GM12878 (cell line): ENCODE measurements around the gene ADAR. TPM values are rescaled to one million over a fixed set of nuclear protein-coding genes. Genes with fewer than 3 reads are reported as not detected.
A peak's percentile ranks its signal among the peaks of the same experiment; 100 is the strongest.

Experiments
- CBX5 ChIP-seq: sonication (generic); IDR thresholded peaks from 2 replicates; pipeline ENCODE4 v1.6.1; 2016; ENCODE audit warnings: low read depth, moderate library complexity, mild to moderate bottlenecking, inconsistent platforms
- IKZF1 ChIP-seq: fragments of 450-650 bp; conservative IDR thresholded peaks from 2 replicates; pipeline ENCODE4 v1.6.1; 2017; ENCODE audit warnings: antibody characterized with exemption, mild to moderate bottlenecking
- KAT2A ChIP-seq: conservative IDR thresholded peaks from 2 replicates; pipeline ENCODE4 v1.6.1; 2011; ENCODE audit warnings: low read depth, low read length; ENCODE audit not compliant: control insufficient read depth
- MLLT1 ChIP-seq: fragments of 450-650 bp; IDR thresholded peaks from 2 replicates; pipeline ENCODE4 v1.6.1; 2016; ENCODE audit warnings: mild to moderate bottlenecking
- MTA3 ChIP-seq: IDR thresholded peaks from 2 replicates; pipeline ENCODE4 v1.6.1; 2012; ENCODE audit warnings: low read length, inconsistent platforms, borderline replicate concordance
- NFIC ChIP-seq: IDR thresholded peaks from 2 replicates; pipeline ENCODE4 v1.6.1; 2012; ENCODE audit warnings: low read depth, mild to moderate bottlenecking, inconsistent platforms, low read length, moderate library complexity
- NFYB ChIP-seq: IDR thresholded peaks from 2 replicates; pipeline ENCODE4 v1.6.1; 2011; ENCODE audit warnings: low read depth, mild to moderate bottlenecking, low read length, improper control_type of control experiment, moderate library complexity; ENCODE audit not compliant: insufficient read depth
- POLR2A ChIP-seq: IDR thresholded peaks from 2 replicates; pipeline ENCODE4 v1.6.1; 2011; ENCODE audit warnings: low read depth, mild to moderate bottlenecking, low read length
- RELB ChIP-seq: fragments of 450-650 bp; IDR thresholded peaks from 2 replicates; pipeline ENCODE4 v1.6.1; 2017; ENCODE audit warnings: low read depth, mild to moderate bottlenecking, moderate library complexity
- SMC3 ChIP-seq: IDR thresholded peaks from 2 replicates; pipeline ENCODE4 v1.6.1; 2011; ENCODE audit warnings: low read length, improper control_type of control experiment, borderline replicate concordance
- TARDBP ChIP-seq: IDR thresholded peaks from 2 replicates; pipeline ENCODE4 v1.6.1; 2016; ENCODE audit warnings: borderline replicate concordance
- TBL1XR1 ChIP-seq: IDR thresholded peaks from 2 replicates; pipeline ENCODE4 v1.6.1; 2012; ENCODE audit warnings: low read depth, low read length, improper control_type of control experiment
- ZNF207 ChIP-seq: fragments of 450-650 bp; IDR thresholded peaks from 2 replicates; pipeline ENCODE4 v1.6.1; 2014; ENCODE audit warnings: antibody characterized with exemption, mild to moderate bottlenecking, borderline replicate concordance
- polyA plus RNA-seq, 11 experiments: library from polyadenylated mRNA; depleted of rRNA in 4 of 11; unstranded in 6 of 11; stranded (reverse) in 5 of 11; fragments of >200 nt; fragmentation: Nextera tagmentation in 4 of 11; fragmentation: Illumina TruSeq in 1 of 11; extraction: Ambion mirVana in 4 of 11; extraction: Trizol in 1 of 11; gene quantifications; 1 replicate in 1 of 11; 2 replicates in 10 of 11; pipeline versions ENCODE4 v1.2.1 to v1.2.3, GENCODE V29; 2011 to 2016; ENCODE audit warnings: inconsistent platforms in 2 of 11, missing spikeins in 2 of 11, low read depth in 1 of 11
- total RNA-seq, 4 experiments: library from RNA; depleted of rRNA in 3 of 4; stranded (reverse); fragments of >200 nt in 3 of 4; fragmentation: Illumina TruSeq in 1 of 4; extraction: Trizol in 1 of 4; gene quantifications; 2 replicates each; pipeline versions ENCODE4 v1.2.1 to v1.2.3, GENCODE V29; 2013 to 2021
- TF ChIP-seq, protein P1 (sequence below): fragments of 450-650 bp; IDR thresholded peaks from 2 replicates; pipeline ENCODE4 v1.6.1; 2017; ENCODE audit warnings: mild to moderate bottlenecking, moderate library complexity
- TF ChIP-seq, protein P2 (sequence below): fragments of 450-650 bp; IDR thresholded peaks from 2 replicates; pipeline ENCODE4 v1.6.1; 2017; ENCODE audit warnings: mild to moderate bottlenecking, moderate library complexity

Gene ADAR
- total and polyA plus RNA-seq, 10 of the 15 experiments (the other 5 are each of a cell fraction or from before 2014, with no cell fraction given) = 55.5 to 413 (median 176) TPM

DNA sequence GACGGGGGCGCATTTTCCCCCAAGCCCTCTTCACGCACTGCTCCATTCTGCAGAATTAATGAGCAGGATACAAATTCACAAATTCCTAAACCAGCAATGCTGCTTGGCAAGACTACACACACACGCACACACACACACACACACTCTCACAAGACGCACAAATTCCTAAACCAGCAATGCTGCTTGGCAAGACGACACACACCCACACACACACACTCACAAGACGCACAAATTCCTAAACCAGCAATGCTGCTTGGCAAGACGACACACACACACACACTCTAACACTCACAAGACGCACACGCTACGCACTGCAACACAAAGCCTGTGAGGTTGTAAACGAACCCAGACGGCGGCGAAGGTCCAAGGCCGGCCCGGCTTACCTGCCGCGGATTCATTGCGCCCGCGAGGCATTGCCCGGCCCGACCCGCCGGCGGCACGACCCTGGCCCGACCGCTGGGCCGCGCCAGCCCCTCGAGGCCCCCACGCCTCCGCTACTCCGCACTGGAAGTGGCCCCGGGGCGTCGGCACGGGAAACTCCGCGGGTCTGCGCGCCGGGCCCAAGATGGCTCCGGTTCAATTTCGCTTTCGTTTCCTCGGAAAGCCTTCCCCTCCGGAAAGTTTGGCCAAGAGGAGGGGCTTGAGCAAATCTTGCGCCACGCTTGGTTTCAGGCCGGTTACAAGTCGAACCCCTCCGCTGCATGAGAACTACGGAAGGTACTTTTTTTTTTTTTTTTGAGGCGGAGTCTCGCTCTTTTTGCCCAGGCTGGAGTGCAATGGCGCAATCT is at the start of gene ADAR (continued):
- TF ChIP-seq RELB (0 out of 2 replicates have a peak, but pooled peaks have one; percentile 21), NFYB (no peak), NFIC (0 out of 2 replicates have a peak, but pooled peaks have one; percentile 60), IKZF1 (peak; percentile 85), ZNF207 (peak; percentile 94), KAT2A (no peak), MTA3 (peak; percentile 42; the same call in 1 of the 2 replicates), CBX5 (peak; percentile 87), TBL1XR1 (no peak; the same call in 1 of the 2 replicates), SMC3 (no peak), POLR2A (peak; percentile 84), MLLT1 (peak; percentile 26), TARDBP (peak; percentile 85; the same call in 1 of the 2 replicates)
- TF ChIP-seq, protein P1, sequence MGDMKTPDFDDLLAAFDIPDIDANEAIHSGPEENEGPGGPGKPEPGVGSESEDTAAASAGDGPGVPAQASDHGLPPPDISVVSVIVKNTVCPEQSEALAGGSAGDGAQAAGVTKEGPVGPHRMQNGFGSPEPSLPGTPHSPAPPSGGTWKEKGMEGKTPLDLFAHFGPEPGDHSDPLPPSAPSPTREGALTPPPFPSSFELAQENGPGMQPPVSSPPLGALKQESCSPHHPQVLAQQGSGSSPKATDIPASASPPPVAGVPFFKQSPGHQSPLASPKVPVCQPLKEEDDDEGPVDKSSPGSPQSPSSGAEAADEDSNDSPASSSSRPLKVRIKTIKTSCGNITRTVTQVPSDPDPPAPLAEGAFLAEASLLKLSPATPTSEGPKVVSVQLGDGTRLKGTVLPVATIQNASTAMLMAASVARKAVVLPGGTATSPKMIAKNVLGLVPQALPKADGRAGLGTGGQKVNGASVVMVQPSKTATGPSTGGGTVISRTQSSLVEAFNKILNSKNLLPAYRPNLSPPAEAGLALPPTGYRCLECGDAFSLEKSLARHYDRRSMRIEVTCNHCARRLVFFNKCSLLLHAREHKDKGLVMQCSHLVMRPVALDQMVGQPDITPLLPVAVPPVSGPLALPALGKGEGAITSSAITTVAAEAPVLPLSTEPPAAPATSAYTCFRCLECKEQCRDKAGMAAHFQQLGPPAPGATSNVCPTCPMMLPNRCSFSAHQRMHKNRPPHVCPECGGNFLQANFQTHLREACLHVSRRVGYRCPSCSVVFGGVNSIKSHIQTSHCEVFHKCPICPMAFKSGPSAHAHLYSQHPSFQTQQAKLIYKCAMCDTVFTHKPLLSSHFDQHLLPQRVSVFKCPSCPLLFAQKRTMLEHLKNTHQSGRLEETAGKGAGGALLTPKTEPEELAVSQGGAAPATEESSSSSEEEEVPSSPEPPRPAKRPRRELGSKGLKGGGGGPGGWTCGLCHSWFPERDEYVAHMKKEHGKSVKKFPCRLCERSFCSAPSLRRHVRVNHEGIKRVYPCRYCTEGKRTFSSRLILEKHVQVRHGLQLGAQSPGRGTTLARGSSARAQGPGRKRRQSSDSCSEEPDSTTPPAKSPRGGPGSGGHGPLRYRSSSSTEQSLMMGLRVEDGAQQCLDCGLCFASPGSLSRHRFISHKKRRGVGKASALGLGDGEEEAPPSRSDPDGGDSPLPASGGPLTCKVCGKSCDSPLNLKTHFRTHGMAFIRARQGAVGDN = peak; percentile 63
- TF ChIP-seq, protein P2, sequence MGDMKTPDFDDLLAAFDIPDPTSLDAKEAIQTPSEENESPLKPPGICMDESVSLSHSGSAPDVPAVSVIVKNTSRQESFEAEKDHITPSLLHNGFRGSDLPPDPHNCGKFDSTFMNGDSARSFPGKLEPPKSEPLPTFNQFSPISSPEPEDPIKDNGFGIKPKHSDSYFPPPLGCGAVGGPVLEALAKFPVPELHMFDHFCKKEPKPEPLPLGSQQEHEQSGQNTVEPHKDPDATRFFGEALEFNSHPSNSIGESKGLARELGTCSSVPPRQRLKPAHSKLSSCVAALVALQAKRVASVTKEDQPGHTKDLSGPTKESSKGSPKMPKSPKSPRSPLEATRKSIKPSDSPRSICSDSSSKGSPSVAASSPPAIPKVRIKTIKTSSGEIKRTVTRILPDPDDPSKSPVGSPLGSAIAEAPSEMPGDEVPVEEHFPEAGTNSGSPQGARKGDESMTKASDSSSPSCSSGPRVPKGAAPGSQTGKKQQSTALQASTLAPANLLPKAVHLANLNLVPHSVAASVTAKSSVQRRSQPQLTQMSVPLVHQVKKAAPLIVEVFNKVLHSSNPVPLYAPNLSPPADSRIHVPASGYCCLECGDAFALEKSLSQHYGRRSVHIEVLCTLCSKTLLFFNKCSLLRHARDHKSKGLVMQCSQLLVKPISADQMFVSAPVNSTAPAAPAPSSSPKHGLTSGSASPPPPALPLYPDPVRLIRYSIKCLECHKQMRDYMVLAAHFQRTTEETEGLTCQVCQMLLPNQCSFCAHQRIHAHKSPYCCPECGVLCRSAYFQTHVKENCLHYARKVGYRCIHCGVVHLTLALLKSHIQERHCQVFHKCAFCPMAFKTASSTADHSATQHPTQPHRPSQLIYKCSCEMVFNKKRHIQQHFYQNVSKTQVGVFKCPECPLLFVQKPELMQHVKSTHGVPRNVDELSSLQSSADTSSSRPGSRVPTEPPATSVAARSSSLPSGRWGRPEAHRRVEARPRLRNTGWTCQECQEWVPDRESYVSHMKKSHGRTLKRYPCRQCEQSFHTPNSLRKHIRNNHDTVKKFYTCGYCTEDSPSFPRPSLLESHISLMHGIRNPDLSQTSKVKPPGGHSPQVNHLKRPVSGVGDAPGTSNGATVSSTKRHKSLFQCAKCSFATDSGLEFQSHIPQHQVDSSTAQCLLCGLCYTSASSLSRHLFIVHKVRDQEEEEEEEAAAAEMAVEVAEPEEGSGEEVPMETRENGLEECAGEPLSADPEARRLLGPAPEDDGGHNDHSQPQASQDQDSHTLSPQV = no peak
